AG09319 (cell line): ENCODE results near the gene KCNA3.
"Not testable (repeated sequence)": the region's sequence is repeated elsewhere in the genome, so short reads cannot be mapped to it uniquely, and the experiment has no call there.

Experiments used
- DNase-seq: peaks from one replicate; pipeline ENCODE4 v3.0.0-alpha.2; 2010; ENCODE audit warnings: low read depth; ENCODE audit errors: extremely low read depth
- CTCF ChIP-seq: IDR thresholded peaks from 2 replicates; pipeline ENCODE4 v1.5.1; 2011; ENCODE audit warnings: low read depth, mild to moderate bottlenecking, inconsistent platforms, low read length, moderate library complexity

The KCNA3 gene

GRCh38 chr1:110672753-110673108, 2.0 kb downstream of the KCNA3 start:
- DNase-seq, result no peak
- no peak for TF ChIP-seq CTCF

- TF ChIP-seq CTCF, result no peak
- no peak for DNase-seq
Observed at GRCh38 chr1:110672001-110672752, 2.6 kb downstream of the KCNA3 start.

- DNase-seq, result no peak
- TF ChIP-seq CTCF, result no peak
Observed at GRCh38 chr1:110671361-110671760, 3.4 kb downstream of the KCNA3 start.

- no peak for TF ChIP-seq CTCF
- no peak for DNase-seq
Observed at GRCh38 chr1:110668549-110668948, 6.2 kb downstream of the KCNA3 start.

GRCh38 chr1:110667776-110668175, 7.0 kb downstream of the KCNA3 start:
- DNase-seq, result no peak
- no peak for TF ChIP-seq CTCF

- DNase-seq, result no peak
- TF ChIP-seq CTCF, result no peak
Observed at GRCh38 chr1:110663241-110663640, 11.5 kb downstream of the KCNA3 start.

GRCh38 chr1:110659559-110659958, 15.2 kb downstream of the KCNA3 start:
- DNase-seq, result not testable (repeated sequence)

GRCh38 chr1:110657351-110657750, 17.4 kb downstream of the KCNA3 start:
- TF ChIP-seq CTCF, result no peak

More at GRCh38 chr1:110657351-110657750, 17.4 kb downstream of the KCNA3 start:
- no peak for DNase-seq
